BJ (cell line): ENCODE measurements around the gene CCNQ. TPM values are rescaled to one million over a fixed set of nuclear protein-coding genes. Genes with fewer than 3 reads are reported as not detected.

ENCODE experiments used
- CTCF ChIA-PET: fragments of 350-600 bp; formaldehyde crosslinking; extraction: SDS; loops from one replicate; lab custom pipeline; 2021; ENCODE audit warnings: antibody characterized with exemption, inconsistent platforms; lab: Yijun Ruan, JAX
- POLR2A ChIA-PET: fragments of 300-600 bp; sonication (Branson Sonifier 250); formaldehyde crosslinking; extraction: SDS; loops from one replicate; lab custom pipeline; 2021; ENCODE audit warnings: antibody characterized with exemption; lab: Charles Lee
- DNase-seq: peaks from one replicate; pipeline ENCODE4 v3.0.0-alpha.2; 2011; ENCODE audit warnings: low read depth
- H3K27me3 ChIP-seq: 2 replicates; pipeline ENCODE4 v1.6.0; 2011; ENCODE audit warnings: low read length; ENCODE audit not compliant: control insufficient read depth, insufficient read depth
- H3K36me3 ChIP-seq: 2 replicates; pipeline ENCODE4 v1.5.1; 2011; ENCODE audit warnings: low read length; ENCODE audit not compliant: control insufficient read depth, insufficient read depth
- H3K4me3 ChIP-seq: 2 replicates; pipeline ENCODE4 v1.5.1; 2011; ENCODE audit warnings: low read depth, mild to moderate bottlenecking, control low read depth, low read length
- CTCF ChIP-seq: IDR thresholded peaks from 2 replicates; pipeline ENCODE4 v1.5.1; 2011; ENCODE audit warnings: low read depth, mild to moderate bottlenecking, control low read depth, inconsistent platforms, low read length, moderate library complexity; ENCODE audit not compliant: insufficient read depth
- polyA plus RNA-seq: library from polyadenylated mRNA; depleted of rRNA; stranded (reverse); fragments of >200 nt; gene quantifications from 2 replicates; pipeline ENCODE4 v1.2.3, GENCODE V29; 2011

The CCNQ gene
- polyA plus RNA-seq, 1 experiment, result 44.0 TPM

GRCh38 chrX:153639177-153640044 is 40.5 kb upstream of the CCNQ start:
- POLR2A ChIA-PET, result no interaction called here

GRCh38 chrX:153638436-153639176 is 39.7 kb upstream of the CCNQ start:
- H3K4me3 ChIP-seq, result no peak overlapping the region
- DNase-seq, result no peak
- POLR2A ChIA-PET, result no interaction called here
- no peak for TF ChIP-seq CTCF
- peaks cover 13% of the 10 kb centered on the region for H3K27me3 ChIP-seq
- no peaks in the 10 kb centered on the region for H3K36me3 ChIP-seq
- CTCF ChIA-PET, result interaction anchor here (1.2 kb wide), 1 partner anchor 30 kb away, joined by 3 read pairs; no protein-coding TSS in a partner anchor

More at GRCh38 chrX:153639177-153640044, 40.5 kb upstream of the CCNQ start:
- no peak for DNase-seq
- CTCF ChIA-PET, result interaction anchor here (1.2 to 1.5 kb wide), 2 partner anchors 8 to 30 kb away, joined by 3 to 5 read pairs; no protein-coding TSS in a partner anchor
- Histone ChIP-seq H3K4me3 (no peak overlapping the region), H3K27me3 (peaks cover 13% of the 10 kb centered on the region), H3K36me3 (no peaks in the 10 kb centered on the region)
- no peak for TF ChIP-seq CTCF

GRCh38 chrX:153638041-153638371 is 39.1 kb upstream of the CCNQ start:
- peaks cover 10% of the 10 kb centered on the region for H3K27me3 ChIP-seq
- CTCF ChIA-PET, result interaction anchor here (1.2 kb wide), 1 partner anchor 31 kb away, joined by 3 read pairs; no protein-coding TSS in a partner anchor
- H3K4me3 ChIP-seq, result no peak overlapping the region
- no peak for DNase-seq
- no peak for TF ChIP-seq CTCF
- POLR2A ChIA-PET, result no interaction called here
- no peaks in the 10 kb centered on the region for H3K36me3 ChIP-seq

- ChIA-PET CTCF (interaction anchor here (1.1 to 1.2 kb wide), 2 partner anchors 31 to 61 kb away, joined by 3 read pairs; no protein-coding TSS in a partner anchor), POLR2A (no interaction called here)
- H3K27me3 ChIP-seq, result peaks cover 7% of the 10 kb centered on the region
- H3K36me3 ChIP-seq, result no peaks in the 10 kb centered on the region
- TF ChIP-seq CTCF, result no peak
- no peak overlapping the region for H3K4me3 ChIP-seq
- no peak for DNase-seq
Measured at GRCh38 chrX:153637121-153638040, 38.4 kb upstream of the CCNQ start.
